HepG2 (cell line): ENCODE measurements around the gene FAM149A. TPM values are rescaled to one million over a fixed set of nuclear protein-coding genes. Genes with fewer than 3 reads are reported as not detected.

Source experiments
- ATAC-seq: fragments of 200-7000 bp; cut with Tn5 transposase; 3 replicates; pipeline ENCODE4 v1.9.1; 2020; ENCODE audit warnings: mild to moderate bottlenecking, moderate library complexity
- BruUV-seq: library from RNA; stranded (reverse); fragments of 400-500 nt; replicated peaks from 2 replicates; lab custom pipeline; 2021; lab: Mats Ljungman, UMichigan
- CTCF ChIA-PET: fragments of 300-600 bp; formaldehyde crosslinking; extraction: SDS; loops from one replicate; lab custom pipeline; 2021; ENCODE audit warnings: low total read pairs, inconsistent platforms, low intra/inter-chr PET ratio; lab: Yijun Ruan, JAX
- POLR2A ChIA-PET: fragments of 350-600 bp; sonication (Branson Sonifier 250); formaldehyde crosslinking; loops from one replicate; lab custom pipeline; 2020; ENCODE audit warnings: antibody characterized with exemption, inconsistent platforms; lab: Yijun Ruan, JAX
- DNase-seq: peaks from one replicate; pipeline ENCODE4 v3.0.0-alpha.2; 2015; ENCODE audit warnings: low spot score
- FAIRE-seq: peaks from 3 replicates; lab custom pipeline; 2011; peaks lifted over from hg19 to GRCh38; lab: Jason Lieb, UNC
- H2AFZ ChIP-seq: one replicate; pipeline ENCODE4 v1.6.1; 2011; ENCODE audit warnings: low read length, inconsistent platforms
- H3K27ac ChIP-seq: fragments of 300-600 bp; 3 replicates; pipeline ENCODE4 v1.8.0; 2011; ENCODE audit warnings: mixed run types, mild to moderate bottlenecking, mixed read lengths, low read length, inconsistent platforms; ENCODE audit not compliant: insufficient read depth; ENCODE audit errors: extremely low read length
- H3K27me3 ChIP-seq, 2 experiments: fragments of 200-600 bp in 1 of 2; 2 replicates in 1 of 2; 3 replicates in 1 of 2; pipeline versions ENCODE4 v1.6.0 to v1.8.0; 2011; ENCODE audit warnings: low read length in 2 of 2, mild to moderate bottlenecking in 2 of 2, moderate library complexity in 2 of 2, inconsistent platforms in 1 of 2; ENCODE audit not compliant: insufficient read depth in 2 of 2, control insufficient read depth in 1 of 2
- H3K36me3 ChIP-seq, 2 experiments: fragments of 200-600 bp in 1 of 2; replicated peaks in 1 of 2; 2 replicates in 1 of 2; 3 replicates in 1 of 2; pipeline versions ENCODE4 v1.5.1 to v1.8.0; 2011; ENCODE audit warnings: low read length in 2 of 2, inconsistent platforms in 1 of 2; ENCODE audit not compliant: insufficient read depth in 2 of 2, control insufficient read depth in 1 of 2
- H3K4me1 ChIP-seq: 2 replicates; pipeline ENCODE4 v1.5.1; 2012; ENCODE audit warnings: low read length, inconsistent platforms; ENCODE audit not compliant: insufficient read depth
- H3K4me2 ChIP-seq: 2 replicates; pipeline ENCODE4 v1.6.0; 2011; ENCODE audit warnings: low read depth, low read length, inconsistent platforms
- H3K4me3 ChIP-seq, 3 experiments: fragments of 200-600 bp in 1 of 3; sonication (generic), shearing (Covaris generic) in 1 of 3; replicated peaks in 1 of 3; 2 replicates each; pipeline ENCODE4 v1.5.1; 2011 to 2016; ENCODE audit warnings: low read length in 3 of 3, inconsistent platforms in 2 of 3, low read depth in 2 of 3, mild to moderate bottlenecking in 2 of 3, control low read depth in 1 of 3, mixed read lengths in 1 of 3; ENCODE audit not compliant: insufficient read depth in 1 of 3
- H3K79me2 ChIP-seq: one replicate; pipeline ENCODE4 v1.6.1; 2011; ENCODE audit warnings: low read length, inconsistent platforms; ENCODE audit not compliant: insufficient read depth
- H3K9ac ChIP-seq: 2 replicates; pipeline ENCODE4 v1.6.0; 2011; ENCODE audit warnings: mild to moderate bottlenecking, low read depth, low read length, inconsistent platforms; ENCODE audit not compliant: insufficient read depth
- H3K9me3 ChIP-seq: 2 replicates; pipeline ENCODE4 v1.5.1; 2012; ENCODE audit warnings: mild to moderate bottlenecking, low read length
- H4K20me1 ChIP-seq: 2 replicates; pipeline ENCODE4 v1.6.0; 2011; ENCODE audit warnings: inconsistent platforms, mild to moderate bottlenecking, low read length, moderate library complexity; ENCODE audit not compliant: insufficient read depth
- DR1 ChIP-seq: sonication (generic); formaldehyde crosslinking; IDR thresholded peaks from 2 replicates; pipeline ENCODE4 v1.8.0; 2021; ENCODE audit warnings: mild to moderate bottlenecking, missing genetic modification reagents, inconsistent platforms
- HHEX ChIP-seq: IDR thresholded peaks from 2 replicates; pipeline ENCODE4 v1.6.1; 2016; ENCODE audit warnings: control low read depth
- KAT7 ChIP-seq: IDR thresholded peaks from 2 replicates; pipeline ENCODE4 v1.6.1; 2018; ENCODE audit warnings: borderline replicate concordance, missing compliant biosample characterization
- MIER3 ChIP-seq: IDR thresholded peaks from 2 replicates; pipeline ENCODE4 v1.6.1; 2016; ENCODE audit warnings: missing compliant biosample characterization, borderline replicate concordance
- POLR2AphosphoS5 ChIP-seq: IDR thresholded peaks from 2 replicates; pipeline ENCODE4 v1.6.1; 2012; ENCODE audit warnings: low read depth, low read length
- RELA ChIP-seq: sonication (generic); formaldehyde crosslinking; IDR thresholded peaks from 2 replicates; pipeline ENCODE4 v1.4.0; 2020; ENCODE audit warnings: missing genetic modification reagents
- TEAD3 ChIP-seq: optimal IDR thresholded peaks from 2 replicates; pipeline ENCODE3; 2016; ENCODE audit warnings: borderline replicate concordance
- TOPORS ChIP-seq: sonication (generic); formaldehyde crosslinking; IDR thresholded peaks from 2 replicates; pipeline ENCODE4 v1.8.0; 2023; ENCODE audit warnings: mild to moderate bottlenecking, missing genetic modification reagents
- WIZ ChIP-seq: sonication (generic); formaldehyde crosslinking; IDR thresholded peaks from 2 replicates; pipeline ENCODE4 v1.5.1; 2020; ENCODE audit warnings: mild to moderate bottlenecking, missing genetic modification reagents
- ZBTB38 ChIP-seq: sonication (generic); formaldehyde crosslinking; IDR thresholded peaks from 2 replicates; pipeline ENCODE4 v1.5.1; 2020; ENCODE audit warnings: mild to moderate bottlenecking, missing genetic modification reagents
- ZNF138 ChIP-seq: sonication (generic); formaldehyde crosslinking; IDR thresholded peaks from 2 replicates; pipeline ENCODE4 v1.5.0; 2020; ENCODE audit warnings: mild to moderate bottlenecking, low read depth, missing genetic modification reagents
- ZNF7 ChIP-seq: IDR thresholded peaks from 2 replicates; pipeline ENCODE4 v1.6.1; 2016; ENCODE audit warnings: missing biosample characterization, missing genetic modification reagents
- ZNF777 ChIP-seq: sonication (generic); formaldehyde crosslinking; IDR thresholded peaks from 2 replicates; pipeline ENCODE4 v1.4.0; 2020; ENCODE audit warnings: missing genetic modification reagents
- ZNF839 ChIP-seq: sonication (generic); formaldehyde crosslinking; IDR thresholded peaks from 2 replicates; pipeline ENCODE4 v1.4.0; 2020; ENCODE audit warnings: missing genetic modification reagents, mild to moderate bottlenecking, borderline replicate concordance
- WGBS: methylation state at CpG from one replicate; pipeline ENCODE4 v1.1.6; 2017; ENCODE audit warnings: low lambda C conversion rate; 5-methylcytosine and 5-hydroxymethylcytosine counted together
- in situ Hi-C: cut with HindIII; loops from 2 replicates; pipeline ENCODE4 v1.10.0; 2017; ENCODE audit warnings: low pct_unique_long_range_greater_than_20kb; ENCODE audit not compliant: extremely low pct_ligation_motif_present
- intact Hi-C: fragments of 100-400 bp; cut with micrococcal nuclease; formaldehyde crosslinking; loops from one replicate; pipeline ENCODE4 v1.10.0; 2022; ENCODE audit not compliant: unreplicated experiment
- polyA plus RNA-seq, 8 experiments: library from polyadenylated mRNA; depleted of rRNA in 3 of 8; stranded (reverse) in 7 of 8; unstranded in 1 of 8; fragments of >200 nt; fragmentation: Illumina TruSeq in 4 of 8; extraction: Trizol in 4 of 8; gene quantifications; 2 replicates each; pipeline versions ENCODE4 v1.2.1 to v1.2.3, GENCODE V29; 2011 to 2016; ENCODE audit warnings: low read depth in 4 of 8, missing spikeins in 1 of 8, mixed read lengths in 1 of 8; ENCODE audit not compliant: insufficient read depth in 1 of 8
- total RNA-seq, 5 experiments: library from RNA; depleted of rRNA; stranded (reverse); fragments of >200 nt; fragmentation: Illumina TruSeq; extraction: Trizol; gene quantifications; 2 replicates each; pipeline ENCODE4 v1.2.3, GENCODE V29; 2016; ENCODE audit warnings: low read depth in 1 of 5
- TF ChIP-seq, protein P1 (sequence below): sonication (generic); formaldehyde crosslinking; IDR thresholded peaks from 2 replicates; pipeline ENCODE4 v1.8.1; 2023; ENCODE audit warnings: missing genetic modification reagents, inconsistent platforms, borderline replicate concordance
- TF ChIP-seq, protein P2 (sequence below): sonication (generic); formaldehyde crosslinking; conservative IDR thresholded peaks from 2 replicates; pipeline ENCODE4 v1.4.0; 2020; ENCODE audit warnings: missing genetic modification reagents
- TF ChIP-seq, protein P3 (sequence below): sonication (generic); formaldehyde crosslinking; conservative IDR thresholded peaks from 2 replicates; pipeline ENCODE4 v1.5.0; 2020; ENCODE audit warnings: missing genetic modification reagents

Gene FAM149A
- total and polyA plus RNA-seq, 2 of the 13 experiments (the other 11 are each of a cell fraction or from before 2014, with no cell fraction given), result not detected

DNA sequence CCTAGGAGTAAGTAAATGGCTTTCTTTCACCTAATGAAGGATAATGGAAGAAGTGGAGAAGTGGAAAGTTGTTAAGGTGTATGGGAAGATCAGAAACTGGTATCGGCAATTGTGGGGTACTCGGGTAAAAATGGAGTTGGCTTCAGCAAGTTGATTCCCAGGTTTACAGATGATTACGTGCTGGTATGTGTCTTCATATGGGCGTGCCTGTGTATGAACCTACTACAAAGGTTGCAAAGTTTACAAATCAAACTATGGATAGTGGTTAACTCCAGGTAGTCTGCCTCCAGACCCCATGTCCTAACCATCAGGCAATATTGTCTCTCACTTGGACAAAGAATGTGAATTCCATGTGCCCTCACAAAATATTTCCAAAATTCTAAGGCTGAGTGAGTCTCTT lies 34.8 kb upstream of the FAM149A start:
- TF ChIP-seq TEAD3 (CRISPR knock-in tag) (no peak), ZNF777 (CRISPR knock-in tag) (no peak), TOPORS (no peak), ZNF7 (CRISPR knock-in tag) (no peak), ZNF839 (CRISPR knock-in tag) (no peak), KAT7 (CRISPR knock-in tag) (no peak), ZBTB38 (no peak), POLR2AphosphoS5 (no peak), WIZ (no peak), MIER3 (CRISPR knock-in tag) (no peak), HHEX (no peak), DR1 (CRISPR knock-in tag) (no peak), ZNF138 (CRISPR knock-in tag) (no peak), RELA (no peak)
- TF ChIP-seq, protein P1, sequence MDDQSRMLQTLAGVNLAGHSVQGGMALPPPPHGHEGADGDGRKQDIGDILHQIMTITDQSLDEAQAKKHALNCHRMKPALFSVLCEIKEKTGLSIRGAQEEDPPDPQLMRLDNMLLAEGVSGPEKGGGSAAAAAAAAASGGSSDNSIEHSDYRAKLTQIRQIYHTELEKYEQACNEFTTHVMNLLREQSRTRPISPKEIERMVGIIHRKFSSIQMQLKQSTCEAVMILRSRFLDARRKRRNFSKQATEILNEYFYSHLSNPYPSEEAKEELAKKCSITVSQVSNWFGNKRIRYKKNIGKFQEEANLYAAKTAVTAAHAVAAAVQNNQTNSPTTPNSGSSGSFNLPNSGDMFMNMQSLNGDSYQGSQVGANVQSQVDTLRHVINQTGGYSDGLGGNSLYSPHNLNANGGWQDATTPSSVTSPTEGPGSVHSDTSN (CRISPR knock-in tag), result no peak
- TF ChIP-seq, protein P2, sequence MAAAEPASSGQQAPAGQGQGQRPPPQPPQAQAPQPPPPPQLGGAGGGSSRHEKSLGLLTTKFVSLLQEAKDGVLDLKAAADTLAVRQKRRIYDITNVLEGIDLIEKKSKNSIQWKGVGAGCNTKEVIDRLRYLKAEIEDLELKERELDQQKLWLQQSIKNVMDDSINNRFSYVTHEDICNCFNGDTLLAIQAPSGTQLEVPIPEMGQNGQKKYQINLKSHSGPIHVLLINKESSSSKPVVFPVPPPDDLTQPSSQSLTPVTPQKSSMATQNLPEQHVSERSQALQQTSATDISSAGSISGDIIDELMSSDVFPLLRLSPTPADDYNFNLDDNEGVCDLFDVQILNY (CRISPR knock-in tag), result no peak
- TF ChIP-seq, protein P3, sequence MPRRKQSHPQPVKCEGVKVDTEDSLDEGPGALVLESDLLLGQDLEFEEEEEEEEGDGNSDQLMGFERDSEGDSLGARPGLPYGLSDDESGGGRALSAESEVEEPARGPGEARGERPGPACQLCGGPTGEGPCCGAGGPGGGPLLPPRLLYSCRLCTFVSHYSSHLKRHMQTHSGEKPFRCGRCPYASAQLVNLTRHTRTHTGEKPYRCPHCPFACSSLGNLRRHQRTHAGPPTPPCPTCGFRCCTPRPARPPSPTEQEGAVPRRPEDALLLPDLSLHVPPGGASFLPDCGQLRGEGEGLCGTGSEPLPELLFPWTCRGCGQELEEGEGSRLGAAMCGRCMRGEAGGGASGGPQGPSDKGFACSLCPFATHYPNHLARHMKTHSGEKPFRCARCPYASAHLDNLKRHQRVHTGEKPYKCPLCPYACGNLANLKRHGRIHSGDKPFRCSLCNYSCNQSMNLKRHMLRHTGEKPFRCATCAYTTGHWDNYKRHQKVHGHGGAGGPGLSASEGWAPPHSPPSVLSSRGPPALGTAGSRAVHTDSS (CRISPR knock-in tag), result no peak
- H3K9me3 ChIP-seq, result no peaks in the 10 kb centered on the region
- ATAC-seq (no peak), DNase-seq (no peak), FAIRE-seq (no peak)
- in situ Hi-C loops (no loop called here), intact Hi-C loops (loop anchor here (5.0 kb wide), 1 partner anchor 133 kb away; no protein-coding TSS in a partner anchor)
- BruUV-seq, result no TSS peak
- no peaks in the 10 kb centered on the region for H4K20me1 ChIP-seq
- peaks cover 0 to 3% of the 10 kb centered on the region in 2 experiments; a peak in 1 of 5 replicates for H3K27me3 ChIP-seq
- POLR2A ChIA-PET, result no interaction called here
- H3K79me2 ChIP-seq, result no peaks in the 10 kb centered on the region
- peak overlapping the region; percentile 31 for H2AFZ ChIP-seq
- H3K4me3 ChIP-seq, result no peak overlapping the region; a peak in 1 of 6 replicates
- CTCF ChIA-PET, result no interaction called here
- no peak overlapping the region for H3K9ac ChIP-seq
- peak overlapping the region; percentile 80; the same call in 1 of the 2 replicates for H3K4me2 ChIP-seq
- 49% methylated on average over 4 of the region's 4 CpGs for WGBS
- H3K27ac ChIP-seq, result no peak overlapping the region
- peaks cover 22% of the 10 kb centered on the region for H3K4me1 ChIP-seq
- no peaks in the 10 kb centered on the region for H3K36me3 ChIP-seq
